SU-DHL-6 (cell line): Measurements from ENCODE around the gene SIK2.

Source experiments
- H2AFZ ChIP-seq: fragments of 200-600 bp; sonication (generic); 2 replicates; pipeline ENCODE4 v1.6.1; 2014; ENCODE audit warnings: low read depth, mild to moderate bottlenecking, moderate library complexity, mixed read lengths, antibody characterized with exemption, low read length; ENCODE audit not compliant: severe bottlenecking
- H3F3A ChIP-seq: fragments of 200-600 bp; shearing (Covaris generic); 2 replicates; pipeline ENCODE4 v1.6.0; 2016; ENCODE audit warnings: antibody characterized with exemption, mild to moderate bottlenecking; ENCODE audit not compliant: insufficient read depth
- H3K27ac ChIP-seq: fragments of 200-600 bp; sonication (generic); 2 replicates; pipeline ENCODE4 v1.5.1; 2016; ENCODE audit warnings: low read depth, mild to moderate bottlenecking, low read length, moderate library complexity, mixed read lengths
- H3K27me3 ChIP-seq: fragments of 200-600 bp; sonication (generic), shearing (Covaris generic); 2 replicates; pipeline ENCODE4 v1.6.0; 2014; ENCODE audit warnings: mild to moderate bottlenecking, low read length
- H3K36me3 ChIP-seq: fragments of 200-600 bp; sonication (generic); 2 replicates; pipeline ENCODE4 v1.6.1; 2014; ENCODE audit warnings: mild to moderate bottlenecking, low read length, mixed read lengths
- H3K4me2 ChIP-seq: fragments of 300-600, 200-600 bp; shearing (Covaris generic), sonication (generic); 2 replicates; pipeline ENCODE4 v1.6.0; 2014; ENCODE audit warnings: low read length, low read depth, mild to moderate bottlenecking; ENCODE audit not compliant: poor library complexity, severe bottlenecking
- H3K4me3 ChIP-seq: fragments of 200-600 bp; sonication (generic); 2 replicates; pipeline ENCODE4 v1.5.1; 2014; ENCODE audit warnings: antibody characterized with exemption, low read length, mild to moderate bottlenecking, mixed read lengths; ENCODE audit not compliant: insufficient read depth, poor library complexity, severe bottlenecking
- H3K79me2 ChIP-seq: fragments of 200-600 bp; sonication (generic); 2 replicates; pipeline ENCODE4 v1.6.1; 2014; ENCODE audit warnings: mild to moderate bottlenecking, low read length, moderate library complexity; ENCODE audit not compliant: insufficient read depth
- H3K9ac ChIP-seq: fragments of 200-600 bp; sonication (generic); 2 replicates; pipeline ENCODE4 v1.7.0; 2014; ENCODE audit warnings: mild to moderate bottlenecking, low read length
- H3K9me2 ChIP-seq: fragments of 200-600 bp; sonication (generic); replicated peaks from 2 replicates; pipeline ENCODE4 v1.6.1; 2014; ENCODE audit warnings: low read length; ENCODE audit not compliant: insufficient read depth
- H3K9me3 ChIP-seq: fragments of 200-600 bp; sonication (generic); 2 replicates; pipeline ENCODE4 v1.6.1; 2014; ENCODE audit warnings: low read length, mixed read lengths; ENCODE audit not compliant: insufficient read depth
- H4K20me1 ChIP-seq: fragments of 200-600 bp; sonication (generic); 2 replicates; pipeline ENCODE4 v1.6.1; 2014; ENCODE audit warnings: low read depth, mild to moderate bottlenecking, antibody characterized with exemption, low read length, moderate library complexity, mixed read lengths
- CTCF ChIP-seq: fragments of 200-600 bp; sonication (generic); IDR thresholded peaks from one replicate; pipeline ENCODE4 v1.5.1; 2017; ENCODE audit warnings: antibody characterized with exemption, mild to moderate bottlenecking, low read length, moderate library complexity; ENCODE audit not compliant: insufficient read depth, poor library complexity, severe bottlenecking
- EZH2phosphoT487 ChIP-seq: fragments of 200-600 bp; sonication (generic), shearing (Covaris generic); conservative IDR thresholded peaks from 2 replicates; pipeline ENCODE4 v1.6.1; 2018; ENCODE audit warnings: mild to moderate bottlenecking, antibody characterized with exemption, low read length, moderate library complexity, mixed read lengths

Gene SIK2

GRCh38 chr11:111629499-111629898 is 27.2 kb downstream of the SIK2 start:
- no peak overlapping the region for H3K9ac ChIP-seq
- no peaks in the 10 kb centered on the region for H3K9me2 ChIP-seq
- no peak overlapping the region for H3K27ac ChIP-seq
- no peaks in the 10 kb centered on the region for H3K9me3 ChIP-seq
- no peaks in the 10 kb centered on the region for H3K79me2 ChIP-seq
- H3K27me3 ChIP-seq = no peaks in the 10 kb centered on the region
- no peak overlapping the region for H3K4me3 ChIP-seq
- TF ChIP-seq CTCF (no peak), EZH2phosphoT487 (no peak)
- no peaks in the 10 kb centered on the region for H3K36me3 ChIP-seq
- no peak overlapping the region for H2AFZ ChIP-seq
- H3F3A ChIP-seq = no peaks in the 10 kb centered on the region
- no peaks in the 10 kb centered on the region for H4K20me1 ChIP-seq
- no peak overlapping the region for H3K4me2 ChIP-seq

GRCh38 chr11:111631024-111631665 is 28.9 kb downstream of the SIK2 start:
- no peaks in the 10 kb centered on the region for H3K79me2 ChIP-seq
- H4K20me1 ChIP-seq = no peaks in the 10 kb centered on the region
- H3K27ac ChIP-seq = no peak overlapping the region
- no peak overlapping the region for H3K4me3 ChIP-seq
- no peaks in the 10 kb centered on the region for H3F3A ChIP-seq
- H3K9ac ChIP-seq = no peak overlapping the region
- no peaks in the 10 kb centered on the region for H3K36me3 ChIP-seq
- no peaks in the 10 kb centered on the region for H3K9me3 ChIP-seq
- no peak overlapping the region for H3K4me2 ChIP-seq
- TF ChIP-seq CTCF = no peak
- TF ChIP-seq EZH2phosphoT487 = no peak
- no peaks in the 10 kb centered on the region for H3K9me2 ChIP-seq
- no peaks in the 10 kb centered on the region for H3K27me3 ChIP-seq
- no peak overlapping the region for H2AFZ ChIP-seq

GRCh38 chr11:111631666-111632039 is 29.4 kb downstream of the SIK2 start:
- H3K27me3 ChIP-seq = no peaks in the 10 kb centered on the region
- no peaks in the 10 kb centered on the region for H4K20me1 ChIP-seq
- no peaks in the 10 kb centered on the region for H3F3A ChIP-seq
- H2AFZ ChIP-seq = no peak overlapping the region
- TF ChIP-seq EZH2phosphoT487 (no peak), CTCF (no peak)
- H3K9me3 ChIP-seq = no peaks in the 10 kb centered on the region
- no peak overlapping the region for H3K4me2 ChIP-seq
- H3K9me2 ChIP-seq = no peaks in the 10 kb centered on the region
- no peak overlapping the region for H3K27ac ChIP-seq
- H3K9ac ChIP-seq = no peak overlapping the region
- no peaks in the 10 kb centered on the region for H3K36me3 ChIP-seq
- no peaks in the 10 kb centered on the region for H3K79me2 ChIP-seq
- no peak overlapping the region for H3K4me3 ChIP-seq
